Astrocyte (in vitro differentiated cells and primary cell): Measurements from ENCODE around the gene PEAK3. TPM values are rescaled to one million over a fixed set of nuclear protein-coding genes. Genes with fewer than 3 reads are reported as not detected.
A peak's percentile ranks its signal among the peaks of the same experiment; 100 is the strongest.

Experiments used
- DNase-seq: peaks from one replicate; pipeline ENCODE4 v3.0.0-alpha.2; 2010; ENCODE audit warnings: low read depth
- FAIRE-seq: peaks from 2 replicates; lab custom pipeline; 2011; peaks lifted over from hg19 to GRCh38; lab: Jason Lieb, UNC
- H2AFZ ChIP-seq: 2 replicates; pipeline ENCODE4 v1.6.0; 2012; ENCODE audit warnings: low read depth, low read length, inconsistent platforms
- H3K27ac ChIP-seq: 2 replicates; pipeline ENCODE4 v1.5.1; 2011; ENCODE audit warnings: low read depth, low read length, inconsistent platforms
- H3K27me3 ChIP-seq: 2 replicates; pipeline ENCODE4 v1.6.0; 2011; ENCODE audit warnings: low read length, inconsistent platforms; ENCODE audit not compliant: insufficient read depth
- H3K36me3 ChIP-seq: 2 replicates; pipeline ENCODE4 v1.5.1; 2011; ENCODE audit warnings: low read length, inconsistent platforms; ENCODE audit not compliant: insufficient read depth
- H3K4me1 ChIP-seq: 2 replicates; pipeline ENCODE4 v1.5.1; 2011; ENCODE audit warnings: low read length, inconsistent platforms; ENCODE audit not compliant: insufficient read depth
- H3K4me2 ChIP-seq: 2 replicates; pipeline ENCODE4 v1.6.0; 2012; ENCODE audit warnings: low read length, inconsistent platforms
- H3K4me3 ChIP-seq: 2 replicates; pipeline ENCODE4 v1.5.1; 2011; ENCODE audit warnings: low read depth, mild to moderate bottlenecking, low read length, inconsistent platforms; ENCODE audit not compliant: insufficient read depth
- H3K79me2 ChIP-seq: 2 replicates; pipeline ENCODE4 v1.6.0; 2012; ENCODE audit warnings: mild to moderate bottlenecking, low read length, inconsistent platforms; ENCODE audit not compliant: insufficient read depth
- H3K9ac ChIP-seq: 2 replicates; pipeline ENCODE4 v1.6.0; 2012; ENCODE audit warnings: mild to moderate bottlenecking, low read length, inconsistent platforms
- H3K9me3 ChIP-seq: 2 replicates; pipeline ENCODE4 v1.5.1; 2012; ENCODE audit warnings: low read depth, mild to moderate bottlenecking, low read length, inconsistent platforms; ENCODE audit not compliant: insufficient read depth
- H4K20me1 ChIP-seq: 2 replicates; pipeline ENCODE4 v1.6.0; 2012; ENCODE audit warnings: low read length, inconsistent platforms; ENCODE audit not compliant: insufficient read depth
- H3K27ac Mint-ChIP-seq: one replicate; pipeline ENCODE4 v1.8.0; 2021; ENCODE audit warnings: mild to moderate bottlenecking, mixed read lengths; ENCODE audit not compliant: unreplicated experiment
- H3K27me3 Mint-ChIP-seq: one replicate; pipeline ENCODE4 v1.8.0; 2021; ENCODE audit warnings: low read depth, mixed read lengths; ENCODE audit not compliant: unreplicated experiment
- H3K36me3 Mint-ChIP-seq: one replicate; pipeline ENCODE4 v1.8.0; 2021; ENCODE audit warnings: low read depth, mixed read lengths; ENCODE audit not compliant: unreplicated experiment
- H3K4me1 Mint-ChIP-seq: one replicate; pipeline ENCODE4 v1.8.0; 2021; ENCODE audit warnings: low read depth, mixed read lengths; ENCODE audit not compliant: unreplicated experiment
- H3K4me3 Mint-ChIP-seq: one replicate; pipeline ENCODE4 v1.8.0; 2021; ENCODE audit warnings: mild to moderate bottlenecking, moderate library complexity, mixed read lengths; ENCODE audit not compliant: unreplicated experiment
- H3K9me3 Mint-ChIP-seq: one replicate; pipeline ENCODE4 v1.8.0; 2021; ENCODE audit warnings: mild to moderate bottlenecking, mixed read lengths; ENCODE audit not compliant: unreplicated experiment
- CTCF ChIP-seq: IDR thresholded peaks from 2 replicates; pipeline ENCODE4 v1.5.1; 2011; ENCODE audit warnings: low read depth, mild to moderate bottlenecking, inconsistent platforms, low read length, moderate library complexity; ENCODE audit not compliant: insufficient read depth
- EZH2 ChIP-seq: IDR thresholded peaks from 2 replicates; pipeline ENCODE4 v1.6.1; 2012; ENCODE audit warnings: mild to moderate bottlenecking, low read length, inconsistent platforms; ENCODE audit not compliant: insufficient read depth
- total RNA-seq: library from RNA; stranded (reverse); gene quantifications from 2 replicates; pipeline ENCODE4 v1.2.1, GENCODE V29; 2021

Gene PEAK3
- total RNA-seq, 1 donor from 2014 or later = 0.18 TPM

GRCh38 chr19:2308114-2308556 lies 26.2 kb upstream of the PEAK3 start, which contains the start of gene LINGO3:
Gene LINGO3, minus strand, starts transcription at chr19:2308154. Its CDS starts 16,378 bp downstream, at chr19:2291776.
- H3K4me1 ChIP-seq = peaks cover 10% of the 10 kb centered on the region
- H3K27me3 ChIP-seq = peaks cover 9% of the 10 kb centered on the region
- no peak within 1 kb of the TSS for H3K9ac ChIP-seq

GRCh38 chr19:2307518-2308012 lies 25.6 kb upstream of the PEAK3 start:
- Histone ChIP-seq H3K9me3 (no peaks in the 10 kb centered on the region), H4K20me1 (peaks cover 3% of the 10 kb centered on the region), H3K36me3 (no peaks in the 10 kb centered on the region), H3K79me2 (no peaks in the 10 kb centered on the region), H3K4me3 (no peak overlapping the region), H2AFZ (no peak overlapping the region), H3K27ac (no peak overlapping the region), H3K4me1 (peaks cover 11% of the 10 kb centered on the region), H3K27me3 (peaks cover 13% of the 10 kb centered on the region), H3K9ac (no peak overlapping the region), H3K4me2 (no peak overlapping the region)
- TF ChIP-seq EZH2 (peak; percentile 78), CTCF (no peak)
- DNase-seq = no peak
- Mint-ChIP-seq H3K9me3 (peaks cover 6% of the 10 kb centered on the region), H3K4me3 (no peak overlapping the region), H3K4me1 (no peaks in the 10 kb centered on the region), H3K36me3 (no peaks in the 10 kb centered on the region), H3K27me3 (peaks cover 46% of the 10 kb centered on the region), H3K27ac (no peak overlapping the region)
- FAIRE-seq = no peak

More at GRCh38 chr19:2308114-2308556, 26.2 kb upstream of the PEAK3 start, which contains the start of gene LINGO3:
- Histone ChIP-seq H2AFZ (no peak within 1 kb of the TSS), H3K27ac (no peak within 1 kb of the TSS), H3K36me3 (no peaks in the 10 kb centered on the region), H4K20me1 (peaks cover 3% of the 10 kb centered on the region), H3K9me3 (no peaks in the 10 kb centered on the region), H3K79me2 (no peaks in the 10 kb centered on the region), H3K4me2 (peak within 1 kb of the TSS; percentile 69), H3K4me3 (no peak within 1 kb of the TSS)
- Mint-ChIP-seq H3K27me3 (peaks cover 44% of the 10 kb centered on the region), H3K9me3 (peaks cover 6% of the 10 kb centered on the region), H3K4me3 (peak within 1 kb of the TSS; percentile 50), H3K36me3 (no peaks in the 10 kb centered on the region), H3K27ac (peak within 1 kb of the TSS; percentile 59), H3K4me1 (no peaks in the 10 kb centered on the region)
- FAIRE-seq (no peak), DNase-seq (no peak)
- TF ChIP-seq EZH2 (peak; percentile 29), CTCF (no peak)

GRCh38 chr19:2306971-2307370 lies 25.0 kb upstream of the PEAK3 start:
- peaks cover 43% of the 10 kb centered on the region for H3K27me3 Mint-ChIP-seq
- peaks cover 3% of the 10 kb centered on the region for H4K20me1 ChIP-seq
- no peaks in the 10 kb centered on the region for H3K36me3 ChIP-seq
- H3K4me2 ChIP-seq = no peak overlapping the region
- H3K36me3 Mint-ChIP-seq = no peaks in the 10 kb centered on the region
- no peak overlapping the region for H2AFZ ChIP-seq
- no peak overlapping the region for H3K27ac ChIP-seq
- no peak overlapping the region for H3K4me3 Mint-ChIP-seq
- peaks cover 18% of the 10 kb centered on the region for H3K27me3 ChIP-seq
- H3K4me1 ChIP-seq = peaks cover 17% of the 10 kb centered on the region
- no peaks in the 10 kb centered on the region for H3K9me3 ChIP-seq
- no peak overlapping the region for H3K4me3 ChIP-seq
- no peaks in the 10 kb centered on the region for H3K79me2 ChIP-seq
- H3K9me3 Mint-ChIP-seq = peaks cover 6% of the 10 kb centered on the region
- TF ChIP-seq EZH2 (no peak), CTCF (no peak)
- no peak for DNase-seq
- FAIRE-seq = no peak
- no peak overlapping the region for H3K9ac ChIP-seq
- no peak overlapping the region for H3K27ac Mint-ChIP-seq
- no peaks in the 10 kb centered on the region for H3K4me1 Mint-ChIP-seq
